HCT116 (cell line): ENCODE data around the gene RAET1E.

Experiments used
- CEBPB ChIP-seq: IDR thresholded peaks from 2 replicates; pipeline ENCODE4 v1.6.1; 2012; ENCODE audit warnings: low read depth
- RAD21 ChIP-seq: IDR thresholded peaks from 2 replicates; pipeline ENCODE4 v1.6.1; 2012; ENCODE audit warnings: low read depth, mild to moderate bottlenecking
- ZFX ChIP-seq: fragments of 450-650 bp; IDR thresholded peaks from 2 replicates; pipeline ENCODE4 v1.6.1; 2017
- ZNF274 ChIP-seq: fragments of 200-500 bp; sonication (Bioruptor generic); IDR thresholded peaks from 2 replicates; pipeline ENCODE4 v1.6.1; 2014; ENCODE audit warnings: mild to moderate bottlenecking, low read depth, low read length, inconsistent platforms
- TF ChIP-seq, protein P1 (sequence below): IDR thresholded peaks from 2 replicates; pipeline ENCODE4 v1.6.1; 2012
- TF ChIP-seq, protein P2 (sequence below), 3 experiments: fragments of 200-600 bp in 1 of 3; sonication (generic) in 1 of 3; IDR thresholded peaks in 2 of 3; conservative IDR thresholded peaks in 1 of 3; 2 replicates each; pipeline ENCODE4 v1.5.1; 2012 to 2017; ENCODE audit warnings: low read depth in 2 of 3, low read length in 2 of 3, antibody characterized with exemption in 1 of 3, borderline replicate concordance in 1 of 3, control low read depth in 1 of 3, mild to moderate bottlenecking in 1 of 3, mixed read lengths in 1 of 3, mixed run types in 1 of 3, moderate library complexity in 1 of 3; ENCODE audit not compliant: insufficient read depth in 1 of 3

DNA sequence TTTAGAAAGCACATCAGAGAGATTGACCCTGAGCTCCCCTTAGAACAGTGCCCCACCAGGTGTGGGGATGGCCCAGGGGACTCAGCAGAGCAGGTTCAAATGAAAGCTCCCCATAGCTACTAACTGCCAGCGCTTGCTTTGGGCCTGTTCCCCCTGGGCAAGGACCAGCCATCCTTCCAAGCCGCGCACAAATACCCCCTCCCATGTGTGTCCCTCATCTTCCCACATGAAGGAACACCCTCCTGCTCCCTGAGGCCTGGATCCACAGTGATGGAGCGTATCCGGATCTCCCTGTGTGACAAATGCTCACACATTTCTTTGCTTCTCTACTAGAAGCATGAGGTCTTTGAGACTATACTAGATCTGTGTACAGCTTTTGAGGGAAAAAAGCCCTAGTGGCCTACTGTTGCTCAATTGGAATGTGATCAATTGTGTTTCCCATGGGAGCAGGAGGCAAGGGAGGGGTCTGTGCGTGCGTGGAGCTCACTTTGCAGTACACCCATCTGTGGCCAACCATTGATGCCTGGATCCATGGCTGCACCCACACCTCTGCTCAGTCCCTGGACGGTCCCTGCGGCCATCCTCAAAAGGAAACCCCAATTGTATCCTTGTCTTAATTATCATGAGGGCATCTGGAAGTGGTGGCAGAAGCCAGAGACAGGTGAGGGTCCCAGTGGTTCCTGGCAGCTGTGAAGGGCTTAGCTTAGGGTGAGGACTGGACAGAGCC lies 26.5 kb upstream of the RAET1E start:
- TF ChIP-seq ZNF274 (no peak), CEBPB (no peak), ZFX (no peak), RAD21 (no peak)
- TF ChIP-seq, protein P1, sequence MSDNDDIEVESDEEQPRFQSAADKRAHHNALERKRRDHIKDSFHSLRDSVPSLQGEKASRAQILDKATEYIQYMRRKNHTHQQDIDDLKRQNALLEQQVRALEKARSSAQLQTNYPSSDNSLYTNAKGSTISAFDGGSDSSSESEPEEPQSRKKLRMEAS = no peak
- TF ChIP-seq, protein P2, sequence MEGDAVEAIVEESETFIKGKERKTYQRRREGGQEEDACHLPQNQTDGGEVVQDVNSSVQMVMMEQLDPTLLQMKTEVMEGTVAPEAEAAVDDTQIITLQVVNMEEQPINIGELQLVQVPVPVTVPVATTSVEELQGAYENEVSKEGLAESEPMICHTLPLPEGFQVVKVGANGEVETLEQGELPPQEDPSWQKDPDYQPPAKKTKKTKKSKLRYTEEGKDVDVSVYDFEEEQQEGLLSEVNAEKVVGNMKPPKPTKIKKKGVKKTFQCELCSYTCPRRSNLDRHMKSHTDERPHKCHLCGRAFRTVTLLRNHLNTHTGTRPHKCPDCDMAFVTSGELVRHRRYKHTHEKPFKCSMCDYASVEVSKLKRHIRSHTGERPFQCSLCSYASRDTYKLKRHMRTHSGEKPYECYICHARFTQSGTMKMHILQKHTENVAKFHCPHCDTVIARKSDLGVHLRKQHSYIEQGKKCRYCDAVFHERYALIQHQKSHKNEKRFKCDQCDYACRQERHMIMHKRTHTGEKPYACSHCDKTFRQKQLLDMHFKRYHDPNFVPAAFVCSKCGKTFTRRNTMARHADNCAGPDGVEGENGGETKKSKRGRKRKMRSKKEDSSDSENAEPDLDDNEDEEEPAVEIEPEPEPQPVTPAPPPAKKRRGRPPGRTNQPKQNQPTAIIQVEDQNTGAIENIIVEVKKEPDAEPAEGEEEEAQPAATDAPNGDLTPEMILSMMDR (IDR thresholded peaks at IDR 0.05 in 2 of 3, conservative IDR thresholded peaks at IDR 0.05 in 1 of 3; ENCODE audit: borderline replicate concordance in 1 of 3, insufficient read depth in 1 of 3, low read depth in 2 of 3, low read length in 2 of 3) = no peak
